Activated naive CD8-positive, alpha-beta T cell treated with anti-CD3 and anti-CD28 coated beads, Interleukin-2, amount 10 ng/mL, durations not matched to agents 7 days and 5 days (primary cell): ENCODE measurements around the gene CCDC27. TPM values are rescaled to one million over a fixed set of nuclear protein-coding genes. Genes with fewer than 3 reads are reported as not detected.
"Not testable (repeated sequence)": the region's sequence is repeated elsewhere in the genome, so short reads cannot be mapped to it uniquely, and the experiment has no call there.

ENCODE experiments used
- ATAC-seq: fragments of 150-1000 bp; cut with Tn5 transposase; one replicate; pipeline ENCODE4 v1.10.0; 2021; ENCODE audit warnings: low read depth, moderate library complexity
- POLR2A ChIA-PET: fragments of 350-600 bp; sonication (Branson Sonifier 250); formaldehyde crosslinking; loops from one replicate; lab custom pipeline; 2021; ENCODE audit warnings: antibody characterized with exemption; lab: Charles Lee
- DNase-seq: peaks from one replicate; pipeline ENCODE4 v3.0.0; 2021
- H3K27ac Mint-ChIP-seq: one replicate; pipeline ENCODE4 v1.8.0; 2022; ENCODE audit warnings: mild to moderate bottlenecking, mixed read lengths
- H3K27me3 Mint-ChIP-seq: one replicate; pipeline ENCODE4 v1.8.0; 2022; ENCODE audit warnings: mild to moderate bottlenecking, moderate library complexity, mixed read lengths
- H3K36me3 Mint-ChIP-seq: one replicate; pipeline ENCODE4 v1.8.0; 2021; ENCODE audit warnings: mild to moderate bottlenecking, mixed read lengths
- H3K4me1 Mint-ChIP-seq: one replicate; pipeline ENCODE4 v1.8.0; 2021; ENCODE audit warnings: mixed read lengths
- H3K4me3 Mint-ChIP-seq: one replicate; pipeline ENCODE4 v1.8.0; 2022; ENCODE audit warnings: mild to moderate bottlenecking, moderate library complexity, mixed read lengths
- H3K9me3 Mint-ChIP-seq: one replicate; pipeline ENCODE4 v1.8.0; 2021; ENCODE audit warnings: mixed read lengths
- total RNA-seq, 2 experiments: library from RNA; stranded (reverse); gene quantifications; one replicate each; pipeline ENCODE4 v1.2.3, GENCODE V29; 2021

Gene CCDC27
- total RNA-seq, 2 experiments from 2014 or later: not detected

DNA sequence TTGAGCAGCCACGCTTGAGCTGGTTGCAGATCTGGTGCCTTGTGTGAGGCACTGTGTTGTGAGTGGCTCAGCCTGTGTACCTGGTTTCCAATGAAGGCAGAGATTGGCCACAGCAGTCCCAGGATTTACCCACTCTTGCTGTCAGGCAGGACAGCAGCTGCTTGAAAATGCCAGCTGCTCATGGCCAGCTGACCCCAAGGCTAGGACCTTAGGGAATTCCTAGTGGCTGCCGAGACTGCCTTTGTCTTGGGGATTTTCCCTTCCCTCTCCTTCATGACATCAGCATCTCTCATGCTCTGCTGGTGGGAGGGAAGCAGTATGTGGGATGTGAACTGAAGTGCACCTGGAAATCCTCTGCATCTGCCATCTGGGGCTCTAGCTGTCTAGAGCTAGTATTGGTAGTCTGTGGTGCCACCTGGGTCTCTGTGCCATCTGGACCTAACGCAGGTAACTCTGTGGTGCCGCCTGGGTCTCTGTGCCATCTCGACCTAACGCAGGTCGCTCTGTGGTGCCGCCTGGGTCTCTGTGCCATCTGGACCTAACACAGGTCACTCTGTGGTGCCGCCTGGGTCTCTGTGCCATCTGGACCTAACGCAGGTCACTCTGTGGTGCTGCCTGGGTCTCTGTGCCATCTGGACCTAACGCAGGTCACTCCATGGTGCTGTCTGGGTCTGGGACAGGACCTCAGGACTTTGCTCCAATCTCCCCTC, 47.9 kb downstream of the CCDC27 start:
- DNase-seq: no peak
- no peak for ATAC-seq
- Mint-ChIP-seq H3K36me3 (no peaks in the 10 kb centered on the region), H3K4me1 (peaks cover 12% of the 10 kb centered on the region), H3K27ac (no peak overlapping the region), H3K9me3 (no peaks in the 10 kb centered on the region), H3K4me3 (no peak overlapping the region), H3K27me3 (peaks cover 23% of the 10 kb centered on the region)
- POLR2A ChIA-PET: no interaction called here

DNA sequence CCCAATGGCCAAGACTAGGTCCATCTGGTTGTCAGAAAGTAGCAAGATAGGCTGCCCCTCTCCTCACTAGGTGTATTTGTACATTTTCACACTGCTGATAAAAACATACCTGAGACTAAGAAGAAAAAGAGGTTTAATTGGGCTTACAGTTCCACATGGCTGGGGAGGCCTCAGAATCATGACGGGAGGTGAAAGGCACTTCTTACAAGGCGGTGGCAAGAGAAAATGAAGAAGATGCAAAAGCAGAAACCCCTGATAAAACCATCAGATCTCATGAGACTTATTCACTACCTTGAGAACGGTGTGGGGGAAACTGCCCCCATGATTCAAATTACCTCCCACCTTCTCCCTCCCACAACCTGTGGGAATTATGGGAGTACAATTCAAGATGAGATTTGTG, 48.5 kb downstream of the CCDC27 start:
- H3K36me3 Mint-ChIP-seq, H3K4me1 Mint-ChIP-seq, ATAC-seq, DNase-seq, H3K4me3 Mint-ChIP-seq, H3K27ac Mint-ChIP-seq, POLR2A ChIA-PET, H3K9me3 Mint-ChIP-seq: not testable (repeated sequence)
- peaks cover 23% of the 10 kb centered on the region for H3K27me3 Mint-ChIP-seq

DNA sequence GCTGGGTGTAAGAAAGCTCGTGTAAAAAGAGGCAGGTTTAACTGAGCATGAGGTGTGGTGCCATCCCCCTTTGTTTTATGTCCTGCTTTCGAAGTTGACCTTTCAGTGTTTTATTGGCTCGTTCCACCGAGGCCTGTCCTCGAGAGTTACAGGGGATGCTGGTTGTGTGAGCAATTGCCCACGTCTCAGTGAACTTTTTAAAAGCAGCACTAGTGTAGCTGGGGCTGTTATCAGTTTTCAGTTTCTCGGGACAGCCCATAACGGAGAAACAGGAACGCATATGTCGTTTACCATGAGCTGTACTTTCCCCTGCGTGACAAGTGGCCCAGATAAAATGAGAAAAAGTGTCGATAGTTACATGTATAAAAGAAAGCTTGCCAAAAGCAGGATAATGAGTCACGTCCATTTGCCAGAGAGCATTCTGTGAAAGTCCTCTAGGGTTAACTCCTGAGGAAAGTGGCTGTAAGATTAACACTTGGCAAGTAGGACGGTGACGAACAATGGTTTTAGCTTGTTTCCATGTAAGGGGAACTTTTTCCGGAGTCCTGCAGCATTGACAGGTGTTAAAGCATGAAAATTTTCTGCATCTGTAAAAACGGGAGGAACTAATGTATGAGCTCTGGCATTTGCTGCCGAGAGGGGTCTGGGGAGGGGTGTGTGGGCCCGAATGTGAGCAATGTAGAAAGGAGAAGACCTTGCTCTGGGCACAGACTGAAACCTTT, 51.8 kb downstream of the CCDC27 start:
- peaks cover 23% of the 10 kb centered on the region for H3K27me3 Mint-ChIP-seq
- H3K36me3 Mint-ChIP-seq: no peaks in the 10 kb centered on the region

DNA sequence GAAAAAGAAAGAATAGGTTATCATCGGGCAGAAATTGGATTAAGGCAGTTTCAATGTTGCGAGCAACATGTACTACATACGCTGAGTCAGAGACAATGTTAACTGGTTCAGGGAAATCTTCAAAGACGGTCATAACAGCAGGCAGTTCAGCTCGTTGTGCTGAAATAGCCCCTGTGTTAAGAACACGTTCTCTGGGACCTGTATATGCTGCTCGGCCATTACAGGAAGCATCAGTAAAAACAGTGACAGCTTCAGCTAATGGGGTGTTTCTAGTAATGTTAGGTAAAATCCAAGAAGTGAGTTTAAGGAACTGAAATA, 52.3 kb downstream of the CCDC27 start:
- H3K27ac Mint-ChIP-seq, H3K9me3 Mint-ChIP-seq, H3K4me1 Mint-ChIP-seq, H3K36me3 Mint-ChIP-seq, POLR2A ChIA-PET, H3K4me3 Mint-ChIP-seq, ATAC-seq, DNase-seq: not testable (repeated sequence)
- peaks cover 23% of the 10 kb centered on the region for H3K27me3 Mint-ChIP-seq

More for the DNA sequence above, 51.8 kb downstream of the CCDC27 start:
- no peak overlapping the region for H3K4me3 Mint-ChIP-seq
- DNase-seq (no peak), ATAC-seq (no peak)
- peaks cover 3% of the 10 kb centered on the region for H3K4me1 Mint-ChIP-seq
- POLR2A ChIA-PET: no interaction called here
- H3K9me3 Mint-ChIP-seq: peaks cover 1% of the 10 kb centered on the region
- H3K27ac Mint-ChIP-seq: no peak overlapping the region

DNA sequence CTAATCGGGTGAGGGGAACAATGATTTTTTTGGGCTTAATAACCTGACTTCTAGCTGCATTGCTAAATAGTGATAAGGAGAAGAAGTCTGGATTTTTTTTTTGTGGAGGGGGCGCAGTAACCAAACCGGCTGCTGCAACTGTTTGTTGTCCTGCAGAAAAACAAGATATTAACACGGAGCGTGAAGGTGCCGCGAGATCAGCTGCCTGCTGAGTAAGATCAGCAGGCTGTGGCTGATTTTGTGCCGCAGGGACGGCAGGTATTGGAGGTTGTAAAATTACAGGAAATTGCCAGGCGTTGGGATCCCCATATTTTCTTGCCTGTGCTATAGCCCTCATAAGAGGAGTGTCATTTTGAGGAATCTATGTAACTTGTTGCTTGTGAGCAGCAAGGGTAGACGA, 52.8 kb downstream of the CCDC27 start:
- H3K9me3 Mint-ChIP-seq: peaks cover 1% of the 10 kb centered on the region
- H3K36me3 Mint-ChIP-seq: no peaks in the 10 kb centered on the region
- peaks cover 3% of the 10 kb centered on the region for H3K4me1 Mint-ChIP-seq
- POLR2A ChIA-PET: no interaction called here
- no peak for DNase-seq
- no peak for ATAC-seq
- no peak overlapping the region for H3K4me3 Mint-ChIP-seq
- peaks cover 23% of the 10 kb centered on the region for H3K27me3 Mint-ChIP-seq
- H3K27ac Mint-ChIP-seq: no peak overlapping the region

DNA sequence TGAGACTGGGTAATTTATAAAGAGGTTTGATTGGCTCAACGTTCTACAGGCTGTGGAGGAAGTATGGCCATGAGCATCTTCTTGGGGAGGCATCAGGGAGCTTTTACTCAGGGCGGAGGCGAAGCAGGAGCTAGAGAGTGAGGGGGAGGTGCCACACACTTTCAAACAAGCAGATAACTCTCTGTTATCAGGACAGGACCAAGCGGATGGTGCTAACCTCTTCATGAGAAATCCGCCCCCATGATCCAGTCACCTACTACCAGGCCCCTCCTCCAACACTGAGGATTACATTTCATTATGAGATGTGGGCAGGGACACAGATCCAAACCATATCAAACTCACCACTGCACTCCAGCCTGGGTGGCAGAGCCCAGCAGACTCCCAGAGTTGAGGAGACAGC, 55.5 kb downstream of the CCDC27 start:
- H3K4me3 Mint-ChIP-seq: no peak overlapping the region
- no peaks in the 10 kb centered on the region for H3K36me3 Mint-ChIP-seq
- peaks cover 3% of the 10 kb centered on the region for H3K4me1 Mint-ChIP-seq
- no peak overlapping the region for H3K27ac Mint-ChIP-seq
- peaks cover 1% of the 10 kb centered on the region for H3K9me3 Mint-ChIP-seq
- DNase-seq: no peak
- ATAC-seq: no peak
- POLR2A ChIA-PET: no interaction called here
- H3K27me3 Mint-ChIP-seq: peaks cover 12% of the 10 kb centered on the region

DNA sequence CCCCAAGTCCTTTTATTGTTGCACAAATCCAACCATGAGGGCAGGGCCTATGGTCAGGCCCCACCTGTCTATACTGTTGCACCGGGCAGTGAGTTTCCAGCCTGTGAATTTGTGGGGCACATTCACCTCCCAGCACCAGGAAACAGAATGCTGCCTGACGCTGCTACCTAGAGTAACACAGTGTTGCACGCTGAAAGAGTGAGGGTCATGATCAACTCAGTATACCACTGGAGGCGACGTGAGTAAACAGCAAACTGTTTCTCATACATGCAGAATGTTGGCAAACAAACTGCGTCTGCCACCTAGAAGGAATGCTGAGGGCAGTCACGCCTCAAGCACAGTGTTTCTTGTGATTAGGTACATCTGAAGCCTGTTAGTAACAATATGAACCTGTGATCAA, 57.4 kb downstream of the CCDC27 start:
- POLR2A ChIA-PET: interaction anchor here (1.0 kb wide), 1 partner anchor 13 kb away, joined by 3 read pairs; no protein-coding TSS in a partner anchor
- Mint-ChIP-seq H3K4me3 (no peak overlapping the region), H3K4me1 (peaks cover 3% of the 10 kb centered on the region), H3K27ac (no peak overlapping the region), H3K9me3 (peaks cover 1% of the 10 kb centered on the region), H3K27me3 (no peaks in the 10 kb centered on the region), H3K36me3 (no peaks in the 10 kb centered on the region)
- ATAC-seq: no peak
- no peak for DNase-seq

DNA sequence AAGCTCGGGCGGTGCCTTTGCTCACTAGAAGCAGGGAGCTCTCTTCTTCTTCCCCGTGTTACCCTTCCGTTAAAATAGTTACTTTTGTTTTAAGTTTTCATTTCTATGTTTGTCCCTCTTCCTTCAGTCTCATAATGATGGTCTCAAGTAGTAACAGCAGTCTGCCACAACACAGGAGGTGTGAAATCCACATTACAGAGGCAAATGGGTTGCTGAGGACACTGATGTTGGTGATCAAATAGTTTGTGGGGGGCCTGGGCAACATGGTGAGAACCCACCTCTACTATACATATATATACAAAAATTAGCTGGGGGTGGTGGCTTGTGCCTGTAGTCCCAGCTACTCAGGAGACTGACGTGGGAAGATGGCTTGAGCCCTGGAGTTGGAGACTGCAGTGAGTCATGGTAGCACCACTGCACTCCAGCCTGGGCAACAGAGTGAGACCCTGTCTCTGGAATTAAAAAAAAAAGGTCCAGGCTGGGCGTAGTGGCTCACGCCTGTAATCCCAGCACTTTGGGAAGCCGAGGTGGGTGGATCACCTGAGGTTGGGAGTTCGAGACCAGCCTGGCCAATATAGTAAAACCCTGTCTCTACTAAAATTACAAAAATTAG, 58.0 kb downstream of the CCDC27 start:
- not testable (repeated sequence) for H3K27ac Mint-ChIP-seq, DNase-seq, H3K36me3 Mint-ChIP-seq, H3K4me1 Mint-ChIP-seq, H3K9me3 Mint-ChIP-seq, ATAC-seq, H3K4me3 Mint-ChIP-seq, H3K27me3 Mint-ChIP-seq
- POLR2A ChIA-PET: interaction anchor here (1.0 kb wide), 1 partner anchor 13 kb away, joined by 3 read pairs; no protein-coding TSS in a partner anchor

DNA sequence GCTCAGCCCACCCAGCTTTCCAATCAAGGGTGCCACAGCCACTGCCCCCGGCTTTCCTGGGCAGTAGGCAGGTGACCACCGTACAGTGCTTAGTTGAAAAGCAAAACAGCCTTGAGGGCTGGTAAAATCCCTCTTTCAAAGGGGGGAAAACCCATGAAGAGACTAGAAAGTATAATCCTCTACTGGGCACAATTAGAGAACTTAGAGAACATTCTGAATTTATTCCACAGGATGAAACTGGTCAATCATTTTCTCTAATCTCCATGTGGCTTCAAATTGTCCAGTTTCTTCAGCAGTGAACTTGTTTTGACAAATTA, 59.3 kb downstream of the CCDC27 start:
- no peak overlapping the region for H3K4me3 Mint-ChIP-seq
- no peaks in the 10 kb centered on the region for H3K27me3 Mint-ChIP-seq
- H3K27ac Mint-ChIP-seq: no peak overlapping the region
- H3K36me3 Mint-ChIP-seq: no peaks in the 10 kb centered on the region
- H3K9me3 Mint-ChIP-seq: peaks cover 1% of the 10 kb centered on the region
- ATAC-seq: no peak
- POLR2A ChIA-PET: no interaction called here
- peaks cover 3% of the 10 kb centered on the region for H3K4me1 Mint-ChIP-seq
- DNase-seq: no peak

DNA sequence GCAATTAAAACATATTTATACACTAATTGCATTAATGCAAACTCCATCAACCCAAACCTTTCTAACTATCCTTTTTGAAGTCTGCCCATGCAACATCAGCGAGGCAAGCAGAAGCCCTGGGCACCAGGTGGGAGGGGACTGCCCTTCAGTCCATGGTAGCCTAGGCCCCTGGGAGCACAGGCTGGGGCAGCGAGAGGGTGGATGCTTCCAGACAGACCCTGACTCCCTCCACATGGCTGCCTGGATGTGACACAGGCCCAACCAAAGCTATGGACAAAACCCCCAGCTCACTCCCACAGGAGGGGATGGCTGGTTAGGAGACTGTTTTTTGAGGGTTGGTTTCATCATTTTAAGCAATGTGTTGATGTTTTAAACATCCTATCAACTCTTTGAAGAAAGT, 61.8 kb downstream of the CCDC27 start:
- no peaks in the 10 kb centered on the region for H3K27me3 Mint-ChIP-seq
- no peak overlapping the region for H3K4me3 Mint-ChIP-seq
- H3K36me3 Mint-ChIP-seq: no peaks in the 10 kb centered on the region
- no peaks in the 10 kb centered on the region for H3K9me3 Mint-ChIP-seq
- POLR2A ChIA-PET: no interaction called here
- ATAC-seq (no peak), DNase-seq (no peak)
- no peak overlapping the region for H3K27ac Mint-ChIP-seq
- H3K4me1 Mint-ChIP-seq: peaks cover 3% of the 10 kb centered on the region

DNA sequence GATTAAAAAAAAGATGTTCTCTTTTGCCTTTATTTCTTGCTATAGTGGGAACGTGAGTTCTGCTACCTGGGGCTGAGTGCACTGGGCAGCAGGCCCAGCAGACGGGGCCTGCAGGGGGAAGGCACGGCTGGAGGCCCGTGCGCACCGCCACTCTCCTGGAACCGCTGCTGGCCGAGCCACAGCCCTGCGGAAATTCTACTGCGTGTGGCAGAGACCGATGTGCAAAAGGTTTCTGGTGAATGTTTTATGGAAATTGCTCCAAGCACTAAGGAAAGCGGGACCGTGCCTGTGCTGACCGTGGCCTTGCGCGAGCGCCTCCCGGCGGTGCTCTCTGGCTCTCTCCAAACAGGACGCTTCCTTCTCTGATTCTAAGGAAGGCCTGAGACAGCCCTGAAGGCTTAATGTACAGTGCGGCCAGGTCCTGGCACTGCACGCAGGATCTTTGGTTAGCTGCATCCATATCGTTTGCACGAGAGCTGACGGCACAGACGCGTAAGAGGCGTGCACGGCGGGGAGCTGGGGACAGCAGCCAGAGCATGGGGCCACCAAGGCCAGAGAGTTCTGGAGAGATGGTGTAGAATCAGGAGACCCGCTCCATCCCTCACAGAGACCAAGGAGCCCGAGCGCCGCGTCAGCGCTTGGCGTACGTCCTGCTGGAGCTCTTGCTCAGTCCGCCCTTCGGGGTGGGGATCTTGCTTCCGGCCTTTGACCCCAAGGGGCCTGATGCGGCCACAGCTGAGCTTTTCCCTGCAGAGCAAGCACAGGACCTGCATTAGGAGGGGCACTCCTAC, 62.7 kb downstream of the CCDC27 start:
- Mint-ChIP-seq H3K4me3 (no peak overlapping the region), H3K36me3 (no peaks in the 10 kb centered on the region), H3K4me1 (peaks cover 3% of the 10 kb centered on the region), H3K27ac (no peak overlapping the region), H3K9me3 (no peaks in the 10 kb centered on the region), H3K27me3 (no peaks in the 10 kb centered on the region)
- no peak for DNase-seq
- no peak for ATAC-seq
- POLR2A ChIA-PET: no interaction called here

DNA sequence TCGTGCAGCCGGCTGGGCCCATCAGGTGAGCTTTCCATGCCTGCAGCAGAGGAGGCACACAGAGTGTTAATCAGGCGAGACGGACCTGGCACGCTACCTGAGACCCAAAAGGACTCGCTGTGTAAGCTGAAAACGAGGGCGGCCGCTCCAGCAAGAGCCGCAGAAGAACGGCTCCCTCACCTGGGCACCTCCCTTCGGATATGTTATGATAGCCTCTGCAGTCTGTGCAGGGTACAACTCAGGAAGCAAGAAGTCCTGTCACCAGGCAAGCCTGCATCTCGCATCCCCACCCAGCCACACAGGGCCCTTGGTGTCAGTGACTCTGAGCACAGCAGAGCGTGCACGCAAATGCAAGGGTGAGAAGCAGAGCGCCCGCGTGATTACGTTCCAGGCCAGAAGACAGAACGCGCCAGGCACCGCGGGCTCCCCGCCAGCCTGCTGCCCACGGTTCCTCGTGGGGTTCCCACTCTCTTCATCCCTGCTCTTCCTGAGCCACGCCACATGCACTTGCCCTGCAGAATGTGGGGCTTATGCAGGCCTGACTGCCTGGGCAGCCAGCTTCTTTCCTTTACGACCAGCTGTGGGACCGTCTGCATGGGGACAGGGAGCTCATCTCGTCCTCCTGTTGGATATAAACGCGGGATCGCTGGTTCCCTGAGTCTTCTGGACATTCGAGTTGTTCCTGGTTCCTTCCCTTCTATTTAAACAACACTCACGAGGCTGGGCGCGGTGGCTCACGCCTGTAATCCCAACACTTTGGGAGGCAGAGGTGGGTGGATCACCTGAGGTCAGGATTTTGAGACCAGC, 64.3 kb downstream of the CCDC27 start:
- Mint-ChIP-seq H3K4me3 (no peak overlapping the region), H3K27ac (no peak overlapping the region), H3K4me1 (no peaks in the 10 kb centered on the region), H3K36me3 (no peaks in the 10 kb centered on the region), H3K27me3 (no peaks in the 10 kb centered on the region), H3K9me3 (no peaks in the 10 kb centered on the region)
- POLR2A ChIA-PET: no interaction called here
- ATAC-seq (no peak), DNase-seq (no peak)
